ENCODE results near the gene MSANTD1. TPM values are rescaled to one million over a fixed set of nuclear protein-coding genes. Genes with fewer than 3 reads are reported as not detected.

MSANTD1 gene
- total RNA-seq, 1 experiment from 2014 or later: 0.77 TPM

DNA sequence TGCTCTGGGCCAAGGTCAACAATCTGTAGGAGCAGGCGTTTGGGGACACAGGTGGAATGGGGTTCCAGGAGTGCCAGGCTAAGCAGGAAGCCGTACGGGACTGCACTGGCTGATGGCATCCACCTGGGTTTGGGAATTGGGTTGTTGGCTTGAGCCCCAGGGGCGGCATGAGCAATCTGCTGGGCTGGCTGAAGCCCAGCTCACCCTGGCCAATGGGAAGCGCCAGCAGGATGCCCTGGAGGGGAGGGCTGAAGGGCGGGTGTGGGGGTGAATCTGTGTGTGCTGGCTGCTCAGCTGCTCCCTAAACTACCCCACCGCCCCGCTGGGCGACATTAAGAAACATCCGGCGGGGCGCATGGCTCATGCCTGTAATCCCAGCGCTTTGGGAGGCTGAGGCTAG lies 35.0 kb downstream of the MSANTD1 start:
- no TSS peak for BruUV-seq (replicated peaks)
- Histone ChIP-seq H3K79me2 (ENCODE audit: low read length) (no peaks in the 10 kb centered on the region), H3K9me3 (ENCODE audit: low read length) (no peaks in the 10 kb centered on the region), H2AFZ (ENCODE audit: low read length) (no peak overlapping the region), H3K9me2 (replicated peaks; ENCODE audit: low read length) (no peaks in the 10 kb centered on the region), H3K4me2 (ENCODE audit: low read length) (no peak overlapping the region), H3K4me1 (ENCODE audit: insufficient read depth, low read length) (peaks cover 8% of the 10 kb centered on the region; the same call in 1 of the 2 replicates), H3F3A (ENCODE audit: low read length, unreplicated experiment) (no peaks in the 10 kb centered on the region), H3K27me3 (ENCODE audit: low read length) (no peaks in the 10 kb centered on the region), H3K36me3 (ENCODE audit: low read depth, low read length) (no peaks in the 10 kb centered on the region), H3K27ac (ENCODE audit: low read length) (no peak overlapping the region), H3K4me3 (ENCODE audit: low read length) (no peak overlapping the region), H3K9ac (ENCODE audit: low read length) (no peak overlapping the region), H4K20me1 (ENCODE audit: low read length) (no peaks in the 10 kb centered on the region)
- ATAC-seq (no peak), DNase-seq (peak; percentile 11)
- ChIA-PET CTCF (no interaction called here), POLR2A (ENCODE audit: unreplicated experiment) (no interaction called here)
- intact Hi-C loops (cut with micrococcal nuclease): no loop called here
- TF ChIP-seq, protein P1, sequence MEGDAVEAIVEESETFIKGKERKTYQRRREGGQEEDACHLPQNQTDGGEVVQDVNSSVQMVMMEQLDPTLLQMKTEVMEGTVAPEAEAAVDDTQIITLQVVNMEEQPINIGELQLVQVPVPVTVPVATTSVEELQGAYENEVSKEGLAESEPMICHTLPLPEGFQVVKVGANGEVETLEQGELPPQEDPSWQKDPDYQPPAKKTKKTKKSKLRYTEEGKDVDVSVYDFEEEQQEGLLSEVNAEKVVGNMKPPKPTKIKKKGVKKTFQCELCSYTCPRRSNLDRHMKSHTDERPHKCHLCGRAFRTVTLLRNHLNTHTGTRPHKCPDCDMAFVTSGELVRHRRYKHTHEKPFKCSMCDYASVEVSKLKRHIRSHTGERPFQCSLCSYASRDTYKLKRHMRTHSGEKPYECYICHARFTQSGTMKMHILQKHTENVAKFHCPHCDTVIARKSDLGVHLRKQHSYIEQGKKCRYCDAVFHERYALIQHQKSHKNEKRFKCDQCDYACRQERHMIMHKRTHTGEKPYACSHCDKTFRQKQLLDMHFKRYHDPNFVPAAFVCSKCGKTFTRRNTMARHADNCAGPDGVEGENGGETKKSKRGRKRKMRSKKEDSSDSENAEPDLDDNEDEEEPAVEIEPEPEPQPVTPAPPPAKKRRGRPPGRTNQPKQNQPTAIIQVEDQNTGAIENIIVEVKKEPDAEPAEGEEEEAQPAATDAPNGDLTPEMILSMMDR (conservative IDR thresholded peaks at IDR 0.05; ENCODE audit: low read depth, low read length): no peak
- TF ChIP-seq EZH2 (IDR thresholded peaks at IDR 0.05; ENCODE audit: low read length, unreplicated experiment) (no peak), EZH2phosphoT487 (IDR thresholded peaks at IDR 0.05; ENCODE audit: borderline replicate concordance, low read length) (no peak)

DNA sequence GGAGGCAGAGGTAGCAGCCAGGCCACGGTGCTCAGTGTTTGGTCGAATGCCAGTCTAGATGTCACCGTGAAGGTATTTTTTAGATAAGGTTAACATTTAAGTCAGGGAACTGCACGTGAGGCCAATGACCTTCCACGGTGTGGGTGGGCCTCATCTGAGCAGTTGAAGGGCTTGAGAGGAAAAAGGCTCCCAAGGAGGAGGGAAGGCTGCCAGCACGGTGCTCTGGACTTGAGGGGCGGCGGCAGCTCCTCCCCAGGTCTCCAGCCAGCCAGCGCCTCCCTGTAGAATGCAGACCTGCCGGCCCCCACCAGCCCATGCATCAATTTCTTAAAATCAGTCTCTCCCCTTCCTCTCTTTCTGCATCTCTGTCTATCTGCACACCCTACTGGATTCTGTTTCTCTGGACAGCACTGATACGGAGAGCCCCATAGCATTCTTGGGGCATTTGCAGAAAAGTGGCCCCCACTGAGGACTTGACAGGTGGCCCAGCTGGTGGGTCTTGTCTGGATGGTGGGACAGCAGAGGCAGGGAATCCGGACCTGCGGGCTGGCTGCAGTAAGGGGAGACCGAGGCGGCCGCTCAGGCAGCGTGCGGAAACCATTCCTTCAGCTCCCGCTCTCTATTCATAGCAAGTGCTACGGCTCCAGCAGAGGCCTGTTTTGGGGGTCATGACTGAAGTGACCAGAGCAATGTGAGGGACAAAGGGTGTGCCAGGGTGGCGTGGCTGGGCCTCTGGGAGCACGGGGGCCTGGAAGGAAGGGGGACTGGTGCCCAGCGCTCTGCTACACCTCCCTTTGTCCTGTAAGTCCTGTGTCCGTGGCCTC lies 36.0 kb downstream of the MSANTD1 start:
- no peak overlapping the region for H3K9ac ChIP-seq (ENCODE audit: low read length)
- no peak overlapping the region for H3K4me3 ChIP-seq (ENCODE audit: low read length)
- H3K27ac ChIP-seq (ENCODE audit: low read length): no peak overlapping the region
- DNase-seq (no peak), ATAC-seq (no peak)
- no peak overlapping the region for H2AFZ ChIP-seq (ENCODE audit: low read length)
- TF ChIP-seq, protein P1 (conservative IDR thresholded peaks at IDR 0.05; ENCODE audit: low read depth, low read length): no peak
- TF ChIP-seq EZH2 (IDR thresholded peaks at IDR 0.05; ENCODE audit: low read length, unreplicated experiment) (no peak), EZH2phosphoT487 (IDR thresholded peaks at IDR 0.05; ENCODE audit: borderline replicate concordance, low read length) (no peak)
- H3K27me3 ChIP-seq (ENCODE audit: low read length): no peaks in the 10 kb centered on the region
- H3K9me3 ChIP-seq (ENCODE audit: low read length): no peaks in the 10 kb centered on the region
- H3F3A ChIP-seq (ENCODE audit: low read length, unreplicated experiment): no peaks in the 10 kb centered on the region
- intact Hi-C loops (cut with micrococcal nuclease): no loop called here
- H3K79me2 ChIP-seq (ENCODE audit: low read length): no peaks in the 10 kb centered on the region
- no peaks in the 10 kb centered on the region for H3K9me2 ChIP-seq (replicated peaks; ENCODE audit: low read length)
- no peaks in the 10 kb centered on the region for H4K20me1 ChIP-seq (ENCODE audit: low read length)
- H3K4me1 ChIP-seq (ENCODE audit: insufficient read depth, low read length): peaks cover 8% of the 10 kb centered on the region; the same call in 1 of the 2 replicates
- BruUV-seq (replicated peaks): no TSS peak
- H3K4me2 ChIP-seq (ENCODE audit: low read length): 0 out of 2 replicates have a peak overlapping the region, but pooled peaks have one; percentile 61
- H3K36me3 ChIP-seq (ENCODE audit: low read depth, low read length): no peaks in the 10 kb centered on the region
- ChIA-PET CTCF (no interaction called here), POLR2A (ENCODE audit: unreplicated experiment) (no interaction called here)

Data from PC-3 (cell line).